Peyer's patch (tissue), 4 donors: Measurements from ENCODE around the gene LHFPL5. TPM values are rescaled to one million over a fixed set of nuclear protein-coding genes. Genes with fewer than 3 reads are reported as not detected.

Experiments used
- DNase-seq, 3 donors: peaks; one replicate each; pipeline ENCODE4 v3.0.0-alpha.2; 2017 to 2019
- H3K27ac ChIP-seq, 4 donors: fragments of 200-600 bp; sonication (generic); one replicate each; pipeline ENCODE4 v1.5.1; 2016 to 2019
- H3K27me3 ChIP-seq, 2 donors: fragments of 200-600 bp; sonication (generic); one replicate each; pipeline ENCODE4 v1.5.1; 2019
- H3K36me3 ChIP-seq, 3 donors: fragments of 200-600 bp; sonication (generic); one replicate each; pipeline ENCODE4 v1.5.1; 2016 to 2019
- H3K4me1 ChIP-seq, 4 donors: fragments of 200-600 bp; sonication (generic); one replicate each; pipeline ENCODE4 v1.5.1; 2016 to 2019
- H3K4me3 ChIP-seq, 4 donors: fragments of 200-600 bp; sonication (generic); 1 replicate in 3 of 4; 2 replicates in 1 of 4; pipeline ENCODE4 v1.5.1; 2016 to 2019; ENCODE audit warnings: mild to moderate bottlenecking in 1 of 4
- H3K9me3 ChIP-seq, 4 donors: fragments of 200-600 bp; sonication (generic); one replicate each; pipeline ENCODE4 v1.5.1; 2016 to 2019; ENCODE audit warnings: mild to moderate bottlenecking in 1 of 4
- CTCF ChIP-seq, 6 experiments: fragments of 450-650 bp in 4 of 6; fragments of 200-600 bp in 2 of 6; sonication (generic) in 1 of 6; IDR thresholded peaks; one replicate each; pipeline ENCODE4 v1.5.1; 2017 to 2019; ENCODE audit warnings: antibody characterized with exemption in 6 of 6, mild to moderate bottlenecking in 3 of 6, moderate library complexity in 1 of 6
- POLR2A ChIP-seq, 2 donors: fragments of 450-650 bp; IDR thresholded peaks; one replicate each; pipeline ENCODE4 v1.5.1; 2017; ENCODE audit warnings: antibody characterized with exemption in 2 of 2, mild to moderate bottlenecking in 2 of 2, moderate library complexity in 2 of 2
- total RNA-seq, 4 donors: library from RNA; depleted of rRNA; stranded (reverse); fragments of >200 nt; gene quantifications; one replicate each; pipeline ENCODE4 v1.1.0, GENCODE V29; 2016

The LHFPL5 gene
- total RNA-seq, 4 donors from 2014 or later, result not detected

- no peak overlapping the region for H3K27ac ChIP-seq
- H3K27me3 ChIP-seq, result peaks cover 0 to 14% of the 10 kb centered on the region in 2 donors
- DNase-seq, result no peak
- H3K4me1 ChIP-seq, result peaks cover 0 to 7% (median 0%) of the 10 kb centered on the region in 4 donors
- no peaks in the 10 kb centered on the region for H3K9me3 ChIP-seq
- H3K4me3 ChIP-seq, result no peak overlapping the region
- no peak for TF ChIP-seq CTCF (IDR thresholded peaks at IDR 0.05)
- TF ChIP-seq POLR2A (IDR thresholded peaks at IDR 0.05), result no peak
- no peaks in the 10 kb centered on the region for H3K36me3 ChIP-seq
Measured at GRCh38 chr6:35778437-35778836, 26.7 kb upstream of the LHFPL5 start.

- TF ChIP-seq POLR2A (IDR thresholded peaks at IDR 0.05) (no peak), CTCF (IDR thresholded peaks at IDR 0.05) (no peak)
- H3K36me3 ChIP-seq, result no peaks in the 10 kb centered on the region
- peaks cover 0 to 7% (median 0%) of the 10 kb centered on the region in 4 donors for H3K4me1 ChIP-seq
- peaks cover 0 to 11% of the 10 kb centered on the region in 2 donors for H3K27me3 ChIP-seq
- H3K9me3 ChIP-seq, result no peaks in the 10 kb centered on the region
- no peak within 1 kb of the TSS for H3K27ac ChIP-seq
- H3K4me3 ChIP-seq, result no peak within 1 kb of the TSS
- DNase-seq, result no peak
Measured at GRCh38 chr6:35780719-35781118, 24.4 kb upstream of the LHFPL5 start, which contains the start of gene CLPSL1. Gene CLPSL1 (plus strand): TSS chr6:35781019. CDS start chr6:35781111, 92 bp downstream.

- no peaks in the 10 kb centered on the region for H3K9me3 ChIP-seq
- peaks cover 0 to 5% (median 0%) of the 10 kb centered on the region in 4 donors for H3K4me1 ChIP-seq
- H3K36me3 ChIP-seq, result no peaks in the 10 kb centered on the region
- no peak overlapping the region for H3K4me3 ChIP-seq
- no peak overlapping the region for H3K27ac ChIP-seq
- H3K27me3 ChIP-seq, result peaks cover 0 to 5% of the 10 kb centered on the region in 2 donors
- no peak for DNase-seq
- no peak for TF ChIP-seq CTCF (IDR thresholded peaks at IDR 0.05)
- no peak for TF ChIP-seq POLR2A (IDR thresholded peaks at IDR 0.05)
Measured at GRCh38 chr6:35781290-35781689, 23.9 kb upstream of the LHFPL5 start.

GRCh38 chr6:35782424-35782823 lies 22.7 kb upstream of the LHFPL5 start:
- peaks cover 0 to 3% of the 10 kb centered on the region in 2 donors for H3K27me3 ChIP-seq
- H3K4me1 ChIP-seq, result no peaks in the 10 kb centered on the region
- TF ChIP-seq CTCF (IDR thresholded peaks at IDR 0.05) (no peak), POLR2A (IDR thresholded peaks at IDR 0.05) (no peak)
- DNase-seq, result no peak
- no peaks in the 10 kb centered on the region for H3K36me3 ChIP-seq
- no peak overlapping the region for H3K4me3 ChIP-seq
- no peak overlapping the region for H3K27ac ChIP-seq
- no peaks in the 10 kb centered on the region for H3K9me3 ChIP-seq

GRCh38 chr6:35784200-35784599 lies 21.0 kb upstream of the LHFPL5 start:
- Histone ChIP-seq H3K4me3 (no peak overlapping the region), H3K9me3 (no peaks in the 10 kb centered on the region), H3K4me1 (no peaks in the 10 kb centered on the region), H3K27ac (no peak overlapping the region), H3K27me3 (peaks cover 0 to 3% of the 10 kb centered on the region in 2 donors), H3K36me3 (no peaks in the 10 kb centered on the region)
- TF ChIP-seq POLR2A (IDR thresholded peaks at IDR 0.05), result no peak
- TF ChIP-seq CTCF (IDR thresholded peaks at IDR 0.05), result no peak
- DNase-seq, result no peak

GRCh38 chr6:35786272-35786671 lies 18.9 kb upstream of the LHFPL5 start:
- DNase-seq, result no peak
- Histone ChIP-seq H3K27ac (no peak overlapping the region), H3K4me3 (no peak overlapping the region), H3K9me3 (no peaks in the 10 kb centered on the region), H3K4me1 (no peaks in the 10 kb centered on the region), H3K36me3 (no peaks in the 10 kb centered on the region), H3K27me3 (peaks cover 0 to 3% of the 10 kb centered on the region in 2 donors)
- TF ChIP-seq CTCF (IDR thresholded peaks at IDR 0.05), result no peak
- TF ChIP-seq POLR2A (IDR thresholded peaks at IDR 0.05), result no peak
